ENCODE data around the gene RCAN1.

DNA sequence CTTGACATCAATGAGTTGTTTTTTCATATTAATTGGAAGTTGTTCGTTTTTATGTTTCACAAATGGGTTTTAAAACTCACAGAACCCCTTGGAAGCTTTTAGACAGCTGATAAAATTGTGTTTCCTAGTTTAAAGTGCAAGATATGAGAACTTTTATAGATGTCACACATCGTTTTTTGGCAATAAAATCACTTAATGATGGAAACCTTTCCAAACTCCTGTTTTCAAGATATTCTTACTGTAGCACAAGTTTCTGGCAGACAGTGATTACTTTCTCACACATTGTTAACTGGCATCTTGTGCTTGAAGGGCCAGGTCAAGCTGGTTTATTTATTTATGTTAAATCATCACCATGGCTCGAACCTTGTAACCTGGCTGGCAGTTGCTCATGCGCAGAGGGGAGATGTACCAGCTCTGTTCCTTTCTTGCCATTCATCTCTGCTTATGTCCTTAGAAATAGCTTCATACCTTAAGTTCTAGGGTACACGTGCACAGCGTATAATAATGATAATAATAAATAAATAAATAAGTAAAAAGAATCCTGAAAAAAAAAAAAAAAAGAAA lies 10.2 kb upstream of the RCAN1 start:
- TF ChIP-seq, protein P1, sequence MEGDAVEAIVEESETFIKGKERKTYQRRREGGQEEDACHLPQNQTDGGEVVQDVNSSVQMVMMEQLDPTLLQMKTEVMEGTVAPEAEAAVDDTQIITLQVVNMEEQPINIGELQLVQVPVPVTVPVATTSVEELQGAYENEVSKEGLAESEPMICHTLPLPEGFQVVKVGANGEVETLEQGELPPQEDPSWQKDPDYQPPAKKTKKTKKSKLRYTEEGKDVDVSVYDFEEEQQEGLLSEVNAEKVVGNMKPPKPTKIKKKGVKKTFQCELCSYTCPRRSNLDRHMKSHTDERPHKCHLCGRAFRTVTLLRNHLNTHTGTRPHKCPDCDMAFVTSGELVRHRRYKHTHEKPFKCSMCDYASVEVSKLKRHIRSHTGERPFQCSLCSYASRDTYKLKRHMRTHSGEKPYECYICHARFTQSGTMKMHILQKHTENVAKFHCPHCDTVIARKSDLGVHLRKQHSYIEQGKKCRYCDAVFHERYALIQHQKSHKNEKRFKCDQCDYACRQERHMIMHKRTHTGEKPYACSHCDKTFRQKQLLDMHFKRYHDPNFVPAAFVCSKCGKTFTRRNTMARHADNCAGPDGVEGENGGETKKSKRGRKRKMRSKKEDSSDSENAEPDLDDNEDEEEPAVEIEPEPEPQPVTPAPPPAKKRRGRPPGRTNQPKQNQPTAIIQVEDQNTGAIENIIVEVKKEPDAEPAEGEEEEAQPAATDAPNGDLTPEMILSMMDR (IDR thresholded peaks at IDR 0.05), result no peak
- TF ChIP-seq POLR2A (IDR thresholded peaks at IDR 0.05), result no peak
- no peak for TF ChIP-seq EP300 (IDR thresholded peaks at IDR 0.05)
- no peak for TF ChIP-seq POLR2AphosphoS5 (IDR thresholded peaks at IDR 0.05)
